D721Med (cell line): Measurements from ENCODE around the gene RNU4-1.
A peak's percentile ranks its signal among the peaks of the same experiment; 100 is the strongest.
"Not testable (repeated sequence)": the region's sequence is repeated elsewhere in the genome, so short reads cannot be mapped to it uniquely, and the experiment has no call there.

Experiments
- DNase-seq: peaks from one replicate; pipeline ENCODE4 v3.0.0; 2011; ENCODE audit warnings: low spot score; ENCODE audit not compliant: insufficient read length
- FAIRE-seq: peaks from 2 replicates; lab custom pipeline; 2011; peaks lifted over from hg19 to GRCh38; lab: Jason Lieb, UNC
- CTCF ChIP-seq: IDR thresholded peaks from 2 replicates; pipeline ENCODE4 v1.5.1; 2012; ENCODE audit warnings: mild to moderate bottlenecking, control low read depth; ENCODE audit not compliant: insufficient read depth; ENCODE audit errors: missing control alignments

The RNU4-1 gene

GRCh38 chr12:120292661-120293531 lies at the start of gene RNU4-1:
Gene RNU4-1, minus strand, starts transcription at chr12:120293237.
- FAIRE-seq: peak; percentile 48
- DNase-seq: no peak
- TF ChIP-seq CTCF: no peak

GRCh38 chr12:120342175-120343038 lies 49.4 kb upstream of the RNU4-1 start:
- FAIRE-seq (no peak), DNase-seq (no peak)
- TF ChIP-seq CTCF: no peak

GRCh38 chr12:120339256-120339655 lies 46.2 kb upstream of the RNU4-1 start:
- no peak for FAIRE-seq
- TF ChIP-seq CTCF: no peak
- no peak for DNase-seq

GRCh38 chr12:120337730-120338129 lies 44.7 kb upstream of the RNU4-1 start:
- DNase-seq (no peak), FAIRE-seq (no peak)
- no peak for TF ChIP-seq CTCF

GRCh38 chr12:120336392-120336791 lies 43.4 kb upstream of the RNU4-1 start:
- not testable (repeated sequence) for FAIRE-seq, DNase-seq

GRCh38 chr12:120335447-120335846 lies 42.4 kb upstream of the RNU4-1 start:
- FAIRE-seq, DNase-seq: not testable (repeated sequence)
- TF ChIP-seq CTCF: peak; percentile 38

GRCh38 chr12:120332523-120332922 lies 39.5 kb upstream of the RNU4-1 start:
- DNase-seq (no peak), FAIRE-seq (no peak)
- no peak for TF ChIP-seq CTCF
